Psoas muscle (tissue), 8 donors: ENCODE data around the gene MOK. TPM values are rescaled to one million over a fixed set of nuclear protein-coding genes. Genes with fewer than 3 reads are reported as not detected.

ENCODE experiments used
- ATAC-seq, 4 donors: fragments of 200-7000 bp; cut with Tn5 transposase; one replicate each; pipeline ENCODE4 v1.9.1; 2020; ENCODE audit warnings: moderate library complexity in 3 of 4, mild to moderate bottlenecking in 2 of 4
- DNase-seq, 2 donors: peaks; one replicate each; pipeline ENCODE4 v3.0.0-alpha.2; 2020
- H3K27ac ChIP-seq: fragments of 200-600 bp; one replicate; pipeline ENCODE4 v1.8.0; 2022
- H3K27me3 ChIP-seq, 3 donors: fragments of 200-600 bp in 1 of 3; one replicate each; pipeline versions ENCODE4 v1.6.1 to v1.8.0; 2013 to 2022; ENCODE audit warnings: low read length in 2 of 3, mild to moderate bottlenecking in 2 of 3, moderate library complexity in 1 of 3; ENCODE audit not compliant: insufficient read depth in 3 of 3
- H3K36me3 ChIP-seq, 2 donors: fragments of 200-600 bp in 1 of 2; one replicate each; pipeline versions ENCODE4 v1.6.1 to v1.8.0; 2013 to 2022; ENCODE audit warnings: low read depth in 1 of 2, mild to moderate bottlenecking in 1 of 2, moderate library complexity in 1 of 2; ENCODE audit not compliant: insufficient read depth in 1 of 2
- H3K4me1 ChIP-seq: fragments of 200-600 bp; one replicate; pipeline ENCODE4 v1.8.0; 2022
- H3K4me3 ChIP-seq: fragments of 200-600 bp; one replicate; pipeline ENCODE4 v1.8.0; 2022; ENCODE audit warnings: mild to moderate bottlenecking
- H3K9me3 ChIP-seq: fragments of 200-600 bp; one replicate; pipeline ENCODE4 v1.8.0; 2022
- WGBS, 3 donors: extraction: QIAGEN DNeasy Blood & Tissue Kit; methylation state at CpG; one replicate each; pipeline versions ENCODE4 v1.1.6 to v1.1.7; 2013; 5-methylcytosine and 5-hydroxymethylcytosine counted together
- intact Hi-C, 2 donors: fragments of 100-400 bp; cut with DNase I; formaldehyde crosslinking; loops; one replicate each; pipeline versions ENCODE4 v1.11.0 to v1.14.2; 2022
- polyA plus RNA-seq, 3 donors: library from polyadenylated mRNA; stranded (reverse); fragments of 200-250 nt; gene quantifications; one replicate each; pipeline ENCODE4 v1.2.3, GENCODE V29; 2013
- total RNA-seq, 4 donors: library from RNA; stranded (reverse); fragmentation: NEBNext Ultra II Directional in 2 of 4; extraction: Animal tissue kit (Norgen Biotek cat#: 25700) in 2 of 4; gene quantifications; one replicate each; pipeline versions ENCODE4 v1.2.1 to v1.2.4, GENCODE V29; 2021 to 2023
- TF ChIP-seq, protein P1 (sequence below): fragments of 200-600 bp; IDR thresholded peaks from one replicate; pipeline ENCODE4 v1.8.0; 2022; ENCODE audit warnings: antibody characterized with exemption
- donor health status: healthy with polysubstance abuse.
- donor health status: DM: no; HTN: no; CAD: no; lungs with moderate emphysema.
- donor health status: Bipolar disorder and iron deficiency.
- donor health status: healthy.
- donor health status: DM: yes; HTN: yes; CAD: no.
- donor health status: DM: no; HTN: no; CAD: no.
- donor health status: DM: no; HTN: no; CAD: no.
- donor health status: DM: yes; HTN: yes; CAD: no.

MOK gene
- total and polyA plus RNA-seq, 7 donors = 1.8 to 11.1 (median 3.4) TPM

DNA sequence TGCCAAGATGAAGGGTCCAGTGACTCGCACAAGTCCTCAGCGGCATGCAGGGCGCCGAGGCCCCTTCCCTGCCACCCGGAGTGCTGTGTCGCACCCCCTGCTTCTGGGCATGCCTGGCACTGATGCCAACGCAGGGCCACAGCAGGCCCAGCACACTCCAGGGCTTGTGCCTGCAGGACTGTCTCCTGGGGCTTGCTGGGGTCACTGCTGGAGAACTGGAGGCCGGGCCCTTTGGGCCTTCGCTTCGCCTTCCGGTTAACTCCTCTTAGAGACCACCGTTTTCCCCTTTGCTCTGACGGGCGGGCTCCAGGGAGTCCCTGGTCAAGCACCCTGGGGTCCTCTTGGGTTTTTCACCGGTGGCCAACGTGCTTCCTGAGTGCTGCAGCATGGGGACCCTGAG is 85.6 kb downstream of the MOK start:
- ATAC-seq (no peak), DNase-seq (no peak)
- TF ChIP-seq, protein P1, sequence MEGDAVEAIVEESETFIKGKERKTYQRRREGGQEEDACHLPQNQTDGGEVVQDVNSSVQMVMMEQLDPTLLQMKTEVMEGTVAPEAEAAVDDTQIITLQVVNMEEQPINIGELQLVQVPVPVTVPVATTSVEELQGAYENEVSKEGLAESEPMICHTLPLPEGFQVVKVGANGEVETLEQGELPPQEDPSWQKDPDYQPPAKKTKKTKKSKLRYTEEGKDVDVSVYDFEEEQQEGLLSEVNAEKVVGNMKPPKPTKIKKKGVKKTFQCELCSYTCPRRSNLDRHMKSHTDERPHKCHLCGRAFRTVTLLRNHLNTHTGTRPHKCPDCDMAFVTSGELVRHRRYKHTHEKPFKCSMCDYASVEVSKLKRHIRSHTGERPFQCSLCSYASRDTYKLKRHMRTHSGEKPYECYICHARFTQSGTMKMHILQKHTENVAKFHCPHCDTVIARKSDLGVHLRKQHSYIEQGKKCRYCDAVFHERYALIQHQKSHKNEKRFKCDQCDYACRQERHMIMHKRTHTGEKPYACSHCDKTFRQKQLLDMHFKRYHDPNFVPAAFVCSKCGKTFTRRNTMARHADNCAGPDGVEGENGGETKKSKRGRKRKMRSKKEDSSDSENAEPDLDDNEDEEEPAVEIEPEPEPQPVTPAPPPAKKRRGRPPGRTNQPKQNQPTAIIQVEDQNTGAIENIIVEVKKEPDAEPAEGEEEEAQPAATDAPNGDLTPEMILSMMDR = no peak
- Histone ChIP-seq H3K36me3 (peaks cover 0 to 20% of the 10 kb centered on the region in 2 donors), H3K27me3 (no peaks in the 10 kb centered on the region), H3K4me3 (no peak overlapping the region), H3K27ac (no peak overlapping the region), H3K4me1 (peaks cover 35% of the 10 kb centered on the region), H3K9me3 (no peaks in the 10 kb centered on the region)
- intact Hi-C loops = no loop called here
- WGBS, 3 donors = 85 to 93% (median 87%) methylated on average over 16 of the region's 16 CpGs

DNA sequence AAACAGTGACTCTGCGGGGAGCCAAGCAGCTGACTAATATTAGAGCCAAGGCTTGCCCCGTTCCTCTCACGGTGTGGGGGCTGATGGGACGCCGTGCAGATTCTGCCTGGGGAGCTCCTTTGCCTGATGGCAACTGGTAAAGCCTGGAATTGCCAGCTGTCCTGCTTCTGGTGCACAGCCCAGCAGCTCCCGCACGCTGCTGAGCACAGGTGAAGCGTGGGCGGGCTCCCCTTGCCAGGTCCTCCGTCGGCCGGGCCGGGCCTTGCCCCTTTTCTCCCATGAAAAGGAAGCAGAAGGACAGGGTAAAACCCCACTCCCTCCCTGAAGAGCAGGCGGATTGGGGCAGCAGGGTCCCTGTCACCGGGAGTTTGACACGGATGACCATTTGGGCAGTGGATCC is 86.3 kb downstream of the MOK start:
- Histone ChIP-seq H3K9me3 (no peaks in the 10 kb centered on the region), H3K27ac (no peak overlapping the region), H3K4me1 (peaks cover 35% of the 10 kb centered on the region), H3K4me3 (no peak overlapping the region), H3K36me3 (peaks cover 0 to 16% of the 10 kb centered on the region in 2 donors), H3K27me3 (no peaks in the 10 kb centered on the region)
- no peak for DNase-seq
- WGBS, 3 donors = 25 to 44% (median 38%) methylated on average over 16 of the region's 16 CpGs
- TF ChIP-seq, protein P1 = no peak
- intact Hi-C loops = no loop called here
- peak; percentile 40 to 58 (median 54) for ATAC-seq

DNA sequence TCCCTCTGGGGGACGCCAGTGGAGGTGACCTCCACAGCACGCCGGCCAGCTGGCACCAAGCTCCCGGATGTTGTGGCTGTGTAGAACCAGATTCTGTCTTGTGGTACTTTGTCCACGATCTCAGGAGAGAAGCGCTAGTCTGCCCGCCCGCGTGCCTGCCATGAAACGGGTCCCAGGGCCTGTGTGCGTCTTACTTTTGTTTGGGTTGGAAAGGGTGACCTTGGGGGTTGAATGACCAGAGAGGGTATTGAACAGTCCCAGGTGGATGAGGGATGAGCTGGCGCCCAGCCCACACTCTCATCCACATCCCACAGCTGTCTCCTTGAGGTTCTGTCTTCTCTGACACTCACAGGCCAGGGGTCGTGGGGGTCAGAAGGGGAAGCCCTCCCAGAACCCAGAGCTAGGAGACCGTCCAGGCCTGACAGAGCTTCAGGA is 87.0 kb downstream of the MOK start:
- intact Hi-C loops = no loop called here
- no peak overlapping the region for H3K27ac ChIP-seq
- peaks cover 0 to 9% of the 10 kb centered on the region in 2 donors for H3K36me3 ChIP-seq
- ATAC-seq (no peak), DNase-seq (no peak)
- no peak overlapping the region for H3K4me3 ChIP-seq
- 73 to 82% (median 75%) methylated on average over 14 of the region's 14 CpGs for WGBS, 3 donors
- TF ChIP-seq, protein P1 = no peak
- no peaks in the 10 kb centered on the region for H3K27me3 ChIP-seq
- no peaks in the 10 kb centered on the region for H3K9me3 ChIP-seq
- H3K4me1 ChIP-seq = peaks cover 35% of the 10 kb centered on the region

DNA sequence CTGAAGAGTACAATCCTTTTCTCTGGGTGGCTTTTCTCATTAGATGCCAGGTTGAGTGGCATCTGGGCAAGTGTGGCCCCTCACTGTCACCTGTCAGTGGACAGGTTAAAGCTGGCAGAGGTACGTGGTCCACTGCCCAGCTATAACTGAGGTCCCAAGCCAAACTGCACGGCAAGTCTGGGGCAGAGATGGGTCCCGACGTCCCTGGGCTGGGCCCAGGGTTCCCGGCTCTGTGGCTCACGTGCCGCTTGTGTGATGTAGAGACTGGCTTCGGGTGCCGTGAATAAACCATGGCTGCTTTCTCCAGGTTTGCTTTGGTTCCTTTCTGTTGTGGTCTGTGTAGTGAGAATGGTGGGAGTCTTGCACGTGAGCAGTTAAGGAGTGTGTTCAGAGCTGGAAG is 87.6 kb downstream of the MOK start:
- DNase-seq (no peak), ATAC-seq (no peak)
- Histone ChIP-seq H3K27ac (no peak overlapping the region), H3K4me1 (peaks cover 35% of the 10 kb centered on the region), H3K27me3 (no peaks in the 10 kb centered on the region), H3K4me3 (no peak overlapping the region), H3K36me3 (peaks cover 0 to 7% of the 10 kb centered on the region in 2 donors), H3K9me3 (no peaks in the 10 kb centered on the region)
- 92 to 96% (median 93%) methylated on average over 10 of the region's 10 CpGs for WGBS, 3 donors
- TF ChIP-seq, protein P1 = no peak
- intact Hi-C loops = no loop called here

DNA sequence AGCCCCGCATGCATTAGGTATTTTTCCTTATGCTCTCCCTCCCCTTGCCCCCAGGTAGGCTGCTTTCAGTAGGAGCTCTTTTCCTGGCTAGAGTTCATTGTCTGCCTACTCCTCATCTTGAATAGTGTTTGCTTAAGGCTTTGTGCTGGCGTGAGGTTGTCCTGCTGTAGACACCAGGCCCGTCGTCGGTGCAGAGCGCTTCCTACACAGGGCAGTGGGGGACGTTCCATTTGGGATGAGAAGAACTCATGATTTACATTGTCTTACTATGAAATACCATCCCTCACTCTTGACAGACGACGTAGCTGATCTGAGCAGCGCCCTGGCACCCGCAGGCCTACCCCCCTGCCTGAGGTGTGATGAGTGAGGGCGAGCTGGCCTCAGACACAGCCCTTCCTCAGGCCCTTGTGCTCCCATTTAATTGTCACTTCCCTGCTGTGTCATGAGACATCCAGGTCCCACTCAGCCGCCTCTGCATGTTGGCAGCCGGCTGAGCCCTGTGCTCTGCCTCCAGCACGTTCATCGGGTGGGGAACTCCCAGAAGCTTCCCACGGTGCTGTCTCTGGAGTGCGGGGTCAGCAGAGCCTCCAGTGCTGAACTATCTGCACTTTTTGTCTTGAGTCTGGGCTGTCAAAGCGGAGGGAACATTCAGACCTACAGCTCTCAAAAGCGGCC is 89.3 kb downstream of the MOK start:
- Histone ChIP-seq H3K36me3 (peaks cover 0 to 9% of the 10 kb centered on the region in 2 donors), H3K27me3 (no peaks in the 10 kb centered on the region), H3K4me3 (no peak overlapping the region), H3K4me1 (peaks cover 35% of the 10 kb centered on the region), H3K27ac (no peak overlapping the region), H3K9me3 (no peaks in the 10 kb centered on the region)
- 78 to 86% (median 85%) methylated on average over 20 of the region's 20 CpGs for whole genome bisulfite sequencing, 3 donors
- DNase-seq = peak in 1 of 2 donors; percentile 52
- peak in 2 of 4 donors; percentile 3 to 4 for ATAC-seq
- intact Hi-C loops = no loop called here
- TF ChIP-seq, protein P1 = no peak
